NCI-H2227 treated with DMSO at 0.1 percent for 48 hours (cell line): ENCODE results near the gene TTLL11.

Experiments
- DNase-seq: peaks from one replicate; lab custom pipeline; 2025; lab: John Stamatoyannopoulos, UW

TTLL11 gene

DNA sequence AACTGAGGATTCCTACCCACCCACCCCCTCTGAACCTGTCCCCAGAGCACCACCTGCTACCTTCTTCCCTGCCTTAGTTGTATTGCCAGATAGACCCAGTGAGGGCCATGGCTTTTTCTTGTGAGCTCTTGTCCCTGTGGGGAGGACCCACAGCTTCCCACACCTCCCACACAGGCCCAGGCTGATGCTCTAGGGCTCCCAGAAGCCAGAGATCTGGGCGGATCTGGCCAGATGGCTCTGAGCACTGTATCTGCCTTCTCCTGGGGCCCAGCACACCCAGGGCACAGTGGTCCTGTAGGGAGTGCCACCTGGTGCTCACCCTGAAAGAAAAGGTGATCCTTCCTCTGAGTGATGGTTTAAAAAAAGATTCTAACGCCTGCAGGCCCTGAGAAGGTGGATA lies 310.0 kb downstream of the TTLL11 start:
- DNase-seq: no peak

DNA sequence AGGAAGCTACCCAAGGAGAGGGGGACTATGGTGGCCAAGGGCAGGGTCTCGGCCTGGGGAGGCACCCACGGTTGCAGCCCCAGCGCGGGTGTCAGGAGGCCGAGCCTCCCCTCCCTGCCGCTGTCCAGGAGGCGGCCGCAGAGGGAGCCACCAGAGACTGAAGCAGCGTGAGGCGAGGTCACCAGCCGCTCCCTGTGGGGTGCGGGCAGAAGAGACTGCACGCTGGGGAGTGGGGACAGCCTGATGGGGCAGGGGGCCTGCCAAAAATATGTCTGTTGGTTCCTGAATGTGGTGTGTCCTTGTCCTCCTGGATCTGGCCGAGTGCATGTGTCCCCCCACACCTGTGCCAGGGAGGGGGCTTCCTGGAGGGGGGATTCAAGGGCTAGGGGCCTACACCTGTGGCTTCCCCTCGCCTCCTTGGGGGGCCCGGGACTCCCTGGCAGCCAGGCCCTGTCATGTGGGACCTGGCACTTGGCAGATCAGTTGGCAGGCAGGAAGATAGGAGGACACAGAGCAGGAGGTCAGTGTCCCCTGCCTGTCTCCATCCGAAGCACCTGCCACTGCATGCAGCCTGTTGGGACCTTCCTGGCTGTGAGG lies 310.5 kb downstream of the TTLL11 start:
- no peak for DNase-seq

- no peak for DNase-seq
These were observed 311.2 kb downstream of the TTLL11 start for GRCh38 chr9:121781701-121782464.

DNA sequence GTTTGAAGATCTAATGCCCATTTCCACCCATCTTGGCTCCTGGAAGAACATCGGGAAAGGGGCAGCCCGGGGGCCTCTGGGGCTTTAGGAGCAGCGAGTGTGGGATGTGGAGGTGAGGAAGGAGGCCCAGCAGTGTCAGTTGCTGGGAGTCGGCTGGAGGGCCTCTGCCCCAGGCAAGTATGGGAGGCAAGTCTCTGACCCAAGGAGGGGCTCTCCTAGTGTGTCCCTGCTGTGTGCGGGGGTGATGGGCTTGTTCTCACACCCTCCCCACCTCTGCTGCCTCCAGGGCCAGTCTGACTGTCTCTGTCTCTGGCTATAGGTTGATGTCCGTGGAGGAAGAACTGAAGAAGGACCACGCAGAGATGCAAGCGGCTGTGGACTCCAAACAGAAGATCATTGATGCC lies 312.0 kb downstream of the TTLL11 start:
- no peak for DNase-seq

DNA sequence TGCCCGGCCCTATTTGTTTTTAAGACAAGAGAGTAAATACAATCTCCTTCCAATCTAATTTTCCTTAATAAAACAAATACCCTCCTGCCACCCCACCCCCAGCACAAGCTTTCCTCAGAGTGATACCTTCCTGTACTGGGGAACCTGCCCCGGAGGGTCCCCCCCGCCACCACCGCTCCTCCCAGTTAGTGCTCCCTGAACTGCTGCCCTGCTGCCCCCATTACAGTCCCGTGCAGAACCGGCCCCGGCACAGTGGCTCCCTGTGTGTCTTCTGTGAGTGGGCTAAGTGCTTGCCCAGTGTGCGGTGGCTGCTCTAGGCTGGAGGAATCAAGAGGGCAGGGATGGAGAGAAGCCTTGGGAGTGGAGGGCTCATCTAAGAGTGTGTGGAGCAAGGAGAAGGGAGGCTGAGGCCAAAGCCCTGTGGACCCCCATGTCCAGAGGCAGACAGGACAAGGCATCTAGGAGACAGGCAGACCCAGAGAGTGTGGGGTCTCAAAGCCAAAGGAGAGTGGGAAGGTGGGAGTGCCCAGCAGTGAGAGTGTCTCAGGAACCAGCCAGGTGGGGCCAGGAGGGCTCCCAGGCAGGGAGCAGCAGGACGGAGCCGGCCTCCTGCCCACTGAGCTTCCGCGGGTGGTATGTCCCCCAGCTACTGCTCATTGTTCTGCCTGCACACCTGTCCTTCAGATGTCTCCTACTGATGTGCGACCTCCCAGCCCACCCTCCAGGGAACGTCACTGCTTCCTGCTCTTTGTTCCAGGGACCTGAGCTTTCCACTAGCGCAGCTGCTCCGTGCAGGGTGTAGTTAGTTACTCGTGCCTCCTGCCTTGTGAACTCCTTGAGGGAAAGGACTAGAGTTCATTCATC lies 312.7 kb downstream of the TTLL11 start:
- no peak for DNase-seq

DNA sequence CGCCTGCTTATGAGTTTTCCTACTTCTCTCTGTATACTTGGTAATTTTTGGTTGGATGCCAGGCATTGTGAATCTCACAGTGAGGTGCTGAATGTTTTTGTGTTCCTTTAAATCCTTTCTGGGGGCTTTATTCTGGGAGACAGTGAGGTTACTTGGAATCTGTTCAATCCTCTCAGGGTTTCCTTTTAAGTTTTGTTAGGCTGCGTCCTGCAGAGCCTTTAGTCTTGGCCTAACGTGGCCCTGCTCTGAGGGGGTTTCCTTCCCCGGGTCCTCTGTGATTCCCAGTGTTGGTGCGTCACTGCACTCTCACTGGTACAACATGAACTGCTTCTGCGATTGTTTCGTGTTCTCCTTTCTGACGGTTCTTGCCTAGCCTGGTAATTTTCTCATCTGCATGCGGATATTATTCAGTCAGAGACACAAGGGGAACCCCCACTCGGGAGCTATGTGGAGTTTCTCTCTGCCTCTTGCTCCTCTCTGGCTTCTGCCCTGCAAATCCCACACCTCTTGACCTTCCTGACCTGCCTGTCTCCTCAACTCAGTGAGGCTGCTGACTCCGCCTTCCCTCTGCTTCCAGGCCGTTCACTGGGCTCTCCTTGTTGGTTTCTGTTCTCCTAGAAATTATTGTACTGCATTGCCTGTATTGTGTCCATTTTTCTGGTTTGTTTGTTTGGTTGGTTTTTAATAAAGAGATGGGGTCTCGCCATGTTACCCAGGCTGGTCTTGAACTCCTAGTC lies 313.6 kb downstream of the TTLL11 start:
- no peak for DNase-seq

GRCh38 chr9:121778252-121779225 lies 314.6 kb downstream of the TTLL11 start:
- no peak for DNase-seq

- no peak for DNase-seq
These were observed 316.1 kb downstream of the TTLL11 start for GRCh38 chr9:121776739-121777637.

- DNase-seq: no peak
These were observed 316.9 kb downstream of the TTLL11 start for GRCh38 chr9:121776001-121776738.

DNA sequence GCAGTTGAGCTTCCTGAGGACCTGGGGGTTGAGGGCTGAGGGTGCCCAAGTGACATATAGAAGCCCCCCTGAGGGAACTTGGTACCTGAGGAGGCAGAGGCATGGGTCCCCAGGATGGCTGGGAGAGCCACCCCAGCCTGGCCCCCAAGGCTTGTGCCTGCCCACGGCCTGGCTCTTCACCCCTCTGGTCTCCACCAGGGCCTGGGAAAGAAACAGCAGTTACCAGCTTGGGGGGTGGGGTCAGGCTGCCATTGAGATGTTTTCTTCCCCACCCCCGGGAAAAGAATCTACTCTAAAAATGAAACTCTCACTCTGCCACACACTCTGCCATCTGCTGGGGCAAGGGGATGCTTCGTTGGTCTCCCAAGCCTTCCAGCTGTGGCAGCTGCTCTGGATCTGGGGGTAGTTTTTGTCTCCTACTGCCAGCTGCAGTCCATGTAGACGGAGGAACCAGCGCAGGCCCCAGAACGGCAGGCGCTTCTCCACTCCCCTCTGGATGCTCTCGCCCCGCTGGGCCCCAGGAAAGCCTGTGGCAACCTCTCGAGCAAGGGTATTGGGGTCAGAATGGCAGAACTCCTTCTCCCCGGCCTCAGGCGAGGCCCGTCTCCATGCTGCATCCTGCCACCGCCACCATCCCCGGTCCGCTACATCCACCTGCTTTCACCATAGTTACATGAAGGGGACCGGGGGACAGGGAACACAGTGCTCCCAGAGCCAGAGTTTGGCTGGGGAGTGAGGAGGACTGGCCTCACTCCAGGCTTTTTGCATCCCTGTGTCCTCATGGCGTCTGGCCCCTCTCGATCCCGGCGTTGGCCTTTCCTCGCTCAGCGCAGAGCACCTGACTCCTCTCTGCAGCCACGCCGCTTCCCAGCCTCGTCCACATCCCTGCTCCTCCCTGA lies 318.1 kb downstream of the TTLL11 start:
- no peak for DNase-seq

GRCh38 chr9:121773954-121774714 lies 319.0 kb downstream of the TTLL11 start:
- no peak for DNase-seq

DNA sequence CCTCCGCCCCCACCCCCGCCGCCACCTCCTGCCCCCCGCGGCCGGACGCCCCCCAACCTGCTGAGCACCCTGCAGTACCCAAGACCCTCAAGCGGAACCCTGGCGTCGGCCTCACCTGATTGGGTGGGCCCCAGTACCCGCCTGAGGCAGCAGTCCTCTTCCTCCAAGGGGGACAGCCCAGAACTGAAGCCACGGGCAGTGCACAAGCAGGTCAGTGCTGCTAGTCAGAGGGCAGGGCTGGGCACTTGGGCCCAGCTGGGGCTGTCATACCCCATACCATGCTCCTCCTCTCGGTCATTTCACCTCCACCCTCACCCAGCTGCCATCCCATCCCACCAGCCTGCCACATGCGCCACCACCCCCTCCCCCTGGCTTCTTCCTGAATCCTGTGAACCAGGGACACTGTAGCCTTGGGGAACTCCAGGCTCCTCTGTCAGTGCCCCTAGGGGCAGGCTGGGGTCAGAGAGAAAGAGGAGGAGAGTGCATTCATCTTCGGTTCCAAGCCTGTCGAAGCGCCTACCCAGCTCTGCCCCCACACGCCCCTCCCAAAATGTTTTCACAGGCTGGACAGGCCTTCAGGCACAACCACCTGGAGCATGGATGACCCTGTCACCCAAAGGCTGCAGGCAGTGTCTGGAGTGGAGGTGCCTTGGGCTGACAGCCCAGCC lies 319.7 kb downstream of the TTLL11 start:
- DNase-seq: no peak

DNA sequence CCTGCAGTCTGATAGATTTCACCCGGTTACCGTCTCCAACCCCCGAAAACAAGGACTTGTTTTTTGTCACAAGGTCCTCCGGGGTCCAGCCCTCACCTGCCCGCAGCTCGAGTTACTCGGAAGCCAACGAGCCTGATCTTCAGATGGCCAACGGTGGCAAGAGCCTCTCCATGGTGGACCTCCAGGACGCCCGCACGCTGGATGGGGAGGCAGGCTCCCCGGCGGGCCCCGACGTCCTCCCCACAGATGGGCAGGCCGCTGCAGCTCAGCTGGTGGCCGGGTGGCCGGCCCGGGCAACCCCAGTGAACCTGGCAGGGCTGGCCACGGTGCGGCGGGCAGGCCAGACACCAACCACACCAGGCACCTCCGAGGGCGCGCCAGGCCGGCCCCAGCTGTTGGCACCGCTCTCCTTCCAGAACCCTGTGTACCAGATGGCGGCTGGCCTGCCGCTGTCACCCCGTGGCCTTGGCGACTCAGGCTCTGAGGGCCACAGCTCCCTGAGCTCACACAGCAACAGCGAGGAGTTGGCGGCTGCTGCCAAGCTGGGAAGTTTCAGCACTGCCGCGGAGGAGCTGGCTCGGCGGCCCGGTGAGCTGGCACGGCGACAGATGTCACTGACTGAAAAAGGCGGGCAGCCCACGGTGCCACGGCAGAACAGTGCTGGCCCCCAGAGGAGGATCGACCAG lies 320.4 kb downstream of the TTLL11 start:
- no peak for DNase-seq
